BE2C (cell line): ENCODE measurements around the gene EYS.
A peak's percentile ranks its signal among the peaks of the same experiment; 100 is the strongest.

Experiments used
- DNase-seq: peaks from one replicate; pipeline ENCODE4 v3.0.0-alpha.2; 2020
- H3K27me3 ChIP-seq: fragments of 250-450 bp; sonication (Bioruptor Pico); 2 replicates; pipeline ENCODE4 v1.5.1; 2020; ENCODE audit warnings: mild to moderate bottlenecking
- H3K36me3 ChIP-seq: fragments of 250-450 bp; sonication (Bioruptor Pico); 2 replicates; pipeline ENCODE4 v1.5.1; 2020; ENCODE audit warnings: mild to moderate bottlenecking
- H3K4me1 ChIP-seq: fragments of 250-450 bp; sonication (Bioruptor Pico); 2 replicates; pipeline ENCODE4 v1.5.1; 2020
- H3K4me3 ChIP-seq: 2 replicates; pipeline ENCODE4 v1.5.1; 2011; ENCODE audit warnings: low read depth, low read length
- H3K9me3 ChIP-seq: fragments of 250-450 bp; sonication (Bioruptor Pico); 2 replicates; pipeline ENCODE4 v1.5.1; 2020
- TF ChIP-seq, protein P1 (sequence below): IDR thresholded peaks from 2 replicates; pipeline ENCODE4 v1.5.1; 2012; ENCODE audit warnings: mild to moderate bottlenecking, low read depth, low read length

Gene EYS

GRCh38 chr6:64280569-64280968 lies 1426.5 kb downstream of the EYS start:
- no peaks in the 10 kb centered on the region for H3K9me3 ChIP-seq
- no peaks in the 10 kb centered on the region for H3K36me3 ChIP-seq
- TF ChIP-seq, protein P1, sequence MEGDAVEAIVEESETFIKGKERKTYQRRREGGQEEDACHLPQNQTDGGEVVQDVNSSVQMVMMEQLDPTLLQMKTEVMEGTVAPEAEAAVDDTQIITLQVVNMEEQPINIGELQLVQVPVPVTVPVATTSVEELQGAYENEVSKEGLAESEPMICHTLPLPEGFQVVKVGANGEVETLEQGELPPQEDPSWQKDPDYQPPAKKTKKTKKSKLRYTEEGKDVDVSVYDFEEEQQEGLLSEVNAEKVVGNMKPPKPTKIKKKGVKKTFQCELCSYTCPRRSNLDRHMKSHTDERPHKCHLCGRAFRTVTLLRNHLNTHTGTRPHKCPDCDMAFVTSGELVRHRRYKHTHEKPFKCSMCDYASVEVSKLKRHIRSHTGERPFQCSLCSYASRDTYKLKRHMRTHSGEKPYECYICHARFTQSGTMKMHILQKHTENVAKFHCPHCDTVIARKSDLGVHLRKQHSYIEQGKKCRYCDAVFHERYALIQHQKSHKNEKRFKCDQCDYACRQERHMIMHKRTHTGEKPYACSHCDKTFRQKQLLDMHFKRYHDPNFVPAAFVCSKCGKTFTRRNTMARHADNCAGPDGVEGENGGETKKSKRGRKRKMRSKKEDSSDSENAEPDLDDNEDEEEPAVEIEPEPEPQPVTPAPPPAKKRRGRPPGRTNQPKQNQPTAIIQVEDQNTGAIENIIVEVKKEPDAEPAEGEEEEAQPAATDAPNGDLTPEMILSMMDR, result peak; percentile 77
- no peaks in the 10 kb centered on the region for H3K27me3 ChIP-seq
- DNase-seq, result peak; percentile 55
- H3K4me1 ChIP-seq, result peaks cover 4% of the 10 kb centered on the region
- no peak overlapping the region for H3K4me3 ChIP-seq

DNA sequence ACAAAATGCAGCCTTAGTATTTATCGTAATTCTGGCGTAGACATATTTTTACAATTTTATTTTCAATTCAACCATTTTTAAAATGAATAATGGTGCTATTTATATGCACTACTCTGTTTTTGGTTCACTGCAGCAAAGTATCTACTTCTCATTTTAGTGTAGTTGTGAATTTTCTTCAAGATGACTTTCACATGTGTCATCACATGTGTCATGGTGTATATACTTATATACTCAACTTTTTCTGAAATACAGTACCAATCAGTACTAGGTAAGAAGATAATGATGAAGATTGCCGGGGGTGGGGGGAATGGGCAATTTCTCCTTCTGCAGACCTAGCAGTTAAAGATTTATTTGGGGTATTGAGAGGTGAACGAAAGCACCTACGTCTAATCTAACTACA lies 1436.9 kb downstream of the EYS start:
- no peaks in the 10 kb centered on the region for H3K9me3 ChIP-seq
- no peak overlapping the region for H3K4me3 ChIP-seq
- H3K36me3 ChIP-seq, result no peaks in the 10 kb centered on the region
- no peak for DNase-seq
- no peaks in the 10 kb centered on the region for H3K27me3 ChIP-seq
- H3K4me1 ChIP-seq, result no peaks in the 10 kb centered on the region
- TF ChIP-seq, protein P1, result no peak

GRCh38 chr6:64266351-64266821 lies 1440.6 kb downstream of the EYS start:
- no peaks in the 10 kb centered on the region for H3K9me3 ChIP-seq
- TF ChIP-seq, protein P1, result no peak
- DNase-seq, result no peak
- no peaks in the 10 kb centered on the region for H3K4me1 ChIP-seq
- no peaks in the 10 kb centered on the region for H3K36me3 ChIP-seq
- H3K27me3 ChIP-seq, result no peaks in the 10 kb centered on the region
- H3K4me3 ChIP-seq, result no peak overlapping the region

DNA sequence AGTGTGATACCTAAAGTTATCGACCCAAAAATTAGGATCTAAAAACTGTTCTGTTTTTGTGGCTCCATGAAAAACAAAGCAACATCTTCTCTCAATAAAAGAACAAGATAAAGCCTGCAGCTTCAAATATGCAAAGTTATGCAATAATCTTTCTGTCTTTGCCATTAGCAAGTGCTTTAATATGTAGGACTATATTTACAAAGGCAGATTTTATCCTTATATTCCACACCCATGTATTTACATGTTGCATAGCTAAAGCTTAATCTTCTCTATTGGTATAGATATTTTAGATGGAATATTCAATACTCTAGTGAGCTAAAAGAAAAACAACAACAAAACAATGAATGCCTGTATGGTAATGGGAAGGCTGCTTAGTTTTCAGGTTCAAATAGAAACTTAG lies 1443.2 kb downstream of the EYS start:
- Histone ChIP-seq H3K27me3 (no peaks in the 10 kb centered on the region), H3K9me3 (no peaks in the 10 kb centered on the region), H3K4me1 (no peaks in the 10 kb centered on the region), H3K36me3 (no peaks in the 10 kb centered on the region), H3K4me3 (no peak overlapping the region)
- TF ChIP-seq, protein P1, result no peak
- DNase-seq, result no peak

DNA sequence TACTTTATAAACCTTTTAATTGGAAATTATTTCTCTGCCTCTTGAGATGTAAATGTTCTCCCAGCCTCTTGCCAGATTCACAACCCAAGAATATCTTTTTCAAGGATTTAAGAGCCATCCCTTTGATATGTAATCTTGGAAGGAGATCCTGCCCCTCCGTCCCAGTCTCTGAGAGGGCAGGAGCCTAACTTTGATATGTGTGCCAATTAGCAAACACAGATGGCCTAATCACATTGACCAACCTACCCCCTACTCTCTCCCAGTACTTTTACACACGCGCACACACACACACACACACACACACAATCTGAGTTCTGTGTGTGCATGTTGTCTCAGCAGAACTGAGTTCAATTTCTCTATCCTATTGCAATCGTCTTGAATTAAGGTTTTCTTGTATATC lies 1447.7 kb downstream of the EYS start:
- TF ChIP-seq, protein P1, result no peak
- no peaks in the 10 kb centered on the region for H3K4me1 ChIP-seq
- H3K27me3 ChIP-seq, result no peaks in the 10 kb centered on the region
- no peak overlapping the region for H3K4me3 ChIP-seq
- no peaks in the 10 kb centered on the region for H3K9me3 ChIP-seq
- no peaks in the 10 kb centered on the region for H3K36me3 ChIP-seq
- DNase-seq, result no peak

- Histone ChIP-seq H3K9me3 (no peaks in the 10 kb centered on the region), H3K27me3 (no peaks in the 10 kb centered on the region), H3K4me3 (no peak overlapping the region), H3K36me3 (no peaks in the 10 kb centered on the region), H3K4me1 (no peaks in the 10 kb centered on the region)
- TF ChIP-seq, protein P1, result no peak
- no peak for DNase-seq
Observed at GRCh38 chr6:64258752-64259151, 1448.3 kb downstream of the EYS start.
